ENCODE data around the gene SBSN.

DNA sequence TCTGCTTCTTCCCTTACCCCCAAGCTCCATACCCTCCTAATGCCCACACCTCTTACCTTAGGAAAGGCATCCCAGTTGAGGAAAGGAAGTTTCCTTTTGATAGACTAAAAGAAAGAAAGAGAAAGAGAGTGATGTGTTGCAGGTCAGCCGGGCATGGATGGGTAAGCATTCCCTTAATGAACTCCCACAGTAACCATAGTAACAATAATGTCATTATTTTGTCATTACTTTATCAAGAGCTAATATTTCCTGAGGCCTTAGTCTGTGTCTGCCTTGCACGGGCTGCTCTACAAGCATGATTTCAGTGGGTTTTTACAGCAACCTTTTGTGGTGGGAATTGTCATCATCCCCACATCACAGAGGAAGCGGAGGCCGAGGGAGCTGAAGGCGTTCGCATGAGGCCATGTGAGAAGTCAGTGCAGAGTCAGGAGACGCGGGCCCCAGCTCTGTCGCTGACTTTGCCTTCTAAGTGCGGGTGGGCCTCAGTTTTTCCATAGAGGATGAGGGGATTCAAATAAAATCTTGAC is 40.4 kb downstream of the SBSN start:
- TF ChIP-seq, protein P1, sequence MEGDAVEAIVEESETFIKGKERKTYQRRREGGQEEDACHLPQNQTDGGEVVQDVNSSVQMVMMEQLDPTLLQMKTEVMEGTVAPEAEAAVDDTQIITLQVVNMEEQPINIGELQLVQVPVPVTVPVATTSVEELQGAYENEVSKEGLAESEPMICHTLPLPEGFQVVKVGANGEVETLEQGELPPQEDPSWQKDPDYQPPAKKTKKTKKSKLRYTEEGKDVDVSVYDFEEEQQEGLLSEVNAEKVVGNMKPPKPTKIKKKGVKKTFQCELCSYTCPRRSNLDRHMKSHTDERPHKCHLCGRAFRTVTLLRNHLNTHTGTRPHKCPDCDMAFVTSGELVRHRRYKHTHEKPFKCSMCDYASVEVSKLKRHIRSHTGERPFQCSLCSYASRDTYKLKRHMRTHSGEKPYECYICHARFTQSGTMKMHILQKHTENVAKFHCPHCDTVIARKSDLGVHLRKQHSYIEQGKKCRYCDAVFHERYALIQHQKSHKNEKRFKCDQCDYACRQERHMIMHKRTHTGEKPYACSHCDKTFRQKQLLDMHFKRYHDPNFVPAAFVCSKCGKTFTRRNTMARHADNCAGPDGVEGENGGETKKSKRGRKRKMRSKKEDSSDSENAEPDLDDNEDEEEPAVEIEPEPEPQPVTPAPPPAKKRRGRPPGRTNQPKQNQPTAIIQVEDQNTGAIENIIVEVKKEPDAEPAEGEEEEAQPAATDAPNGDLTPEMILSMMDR (conservative IDR thresholded peaks at IDR 0.05; ENCODE audit: low read length) = no peak
- no peak for TF ChIP-seq EZH2phosphoT487 (IDR thresholded peaks at IDR 0.05; ENCODE audit: borderline replicate concordance)

Data from Loucy (cell line).